Panc1 (cell line): ENCODE results near the gene ZBTB7C.

Source experiments
- POLR2AphosphoS5 ChIP-seq: IDR thresholded peaks from 2 replicates; pipeline ENCODE4 v1.6.1; 2012; ENCODE audit warnings: mild to moderate bottlenecking, low read depth, low read length, moderate library complexity
- REST ChIP-seq, 2 experiments: IDR thresholded peaks; 2 replicates each; pipeline ENCODE4 v1.6.1; 2011 to 2012; ENCODE audit warnings: low read depth in 2 of 2, control low read depth in 1 of 2, low read length in 1 of 2, mild to moderate bottlenecking in 1 of 2, moderate library complexity in 1 of 2; ENCODE audit not compliant: insufficient read depth in 1 of 2
- SIN3A ChIP-seq: IDR thresholded peaks from 2 replicates; pipeline ENCODE4 v1.6.1; 2012; ENCODE audit warnings: low read depth, mild to moderate bottlenecking, low read length, moderate library complexity, borderline replicate concordance; ENCODE audit not compliant: insufficient read depth
- TCF7L2 ChIP-seq: IDR thresholded peaks from 2 replicates; pipeline ENCODE4 v1.6.1; 2011; ENCODE audit warnings: mild to moderate bottlenecking, low read depth, low read length, inconsistent platforms
- TF ChIP-seq, protein P1 (sequence below): fragments of 450-650 bp; IDR thresholded peaks from 2 replicates; pipeline ENCODE4 v1.5.1; 2017; ENCODE audit warnings: mild to moderate bottlenecking

- TF ChIP-seq, protein P1, sequence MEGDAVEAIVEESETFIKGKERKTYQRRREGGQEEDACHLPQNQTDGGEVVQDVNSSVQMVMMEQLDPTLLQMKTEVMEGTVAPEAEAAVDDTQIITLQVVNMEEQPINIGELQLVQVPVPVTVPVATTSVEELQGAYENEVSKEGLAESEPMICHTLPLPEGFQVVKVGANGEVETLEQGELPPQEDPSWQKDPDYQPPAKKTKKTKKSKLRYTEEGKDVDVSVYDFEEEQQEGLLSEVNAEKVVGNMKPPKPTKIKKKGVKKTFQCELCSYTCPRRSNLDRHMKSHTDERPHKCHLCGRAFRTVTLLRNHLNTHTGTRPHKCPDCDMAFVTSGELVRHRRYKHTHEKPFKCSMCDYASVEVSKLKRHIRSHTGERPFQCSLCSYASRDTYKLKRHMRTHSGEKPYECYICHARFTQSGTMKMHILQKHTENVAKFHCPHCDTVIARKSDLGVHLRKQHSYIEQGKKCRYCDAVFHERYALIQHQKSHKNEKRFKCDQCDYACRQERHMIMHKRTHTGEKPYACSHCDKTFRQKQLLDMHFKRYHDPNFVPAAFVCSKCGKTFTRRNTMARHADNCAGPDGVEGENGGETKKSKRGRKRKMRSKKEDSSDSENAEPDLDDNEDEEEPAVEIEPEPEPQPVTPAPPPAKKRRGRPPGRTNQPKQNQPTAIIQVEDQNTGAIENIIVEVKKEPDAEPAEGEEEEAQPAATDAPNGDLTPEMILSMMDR: no peak
- TF ChIP-seq REST (IDR thresholded peaks at IDR 0.05; ENCODE audit: insufficient read depth in 1 of 2, low read depth in 2 of 2, low read length in 1 of 2): no peak
- no peak for TF ChIP-seq POLR2AphosphoS5
- no peak for TF ChIP-seq SIN3A
- no peak for TF ChIP-seq TCF7L2
These were observed 131.1 kb downstream of the ZBTB7C start for GRCh38 chr18:48278081-48278480.
